HG02588 (cell line): ENCODE results near the gene BMP7.

Experiments
- ATAC-seq: cut with Tn5 transposase; IDR thresholded peaks from one replicate; pipeline ENCODE4 v1.9.1; 2021; ENCODE audit warnings: mild to moderate bottlenecking, moderate library complexity; ENCODE audit not compliant: unreplicated experiment

Gene BMP7

GRCh38 chr20:57266291-57267157, at the start of gene BMP7:
Gene BMP7, minus strand, starts transcription at chr20:57266641. Its CDS starts 519 bp downstream, at chr20:57266122.
- no peak for ATAC-seq

GRCh38 chr20:57315976-57316480, 49.6 kb upstream of the BMP7 start:
- no peak for ATAC-seq

- no peak for ATAC-seq
Measured at GRCh38 chr20:57315083-57315975, 48.9 kb upstream of the BMP7 start.

- no peak for ATAC-seq
Measured at GRCh38 chr20:57313951-57314350, 47.5 kb upstream of the BMP7 start.

GRCh38 chr20:57313230-57313629, 46.8 kb upstream of the BMP7 start:
- ATAC-seq: no peak

- ATAC-seq: no peak
Measured at GRCh38 chr20:57312138-57312537, 45.7 kb upstream of the BMP7 start.

GRCh38 chr20:57310821-57311514, 44.5 kb upstream of the BMP7 start:
- no peak for ATAC-seq

- no peak for ATAC-seq
Measured at GRCh38 chr20:57309544-57310115, 43.2 kb upstream of the BMP7 start.

GRCh38 chr20:57308451-57309271, 42.2 kb upstream of the BMP7 start:
- ATAC-seq: no peak

GRCh38 chr20:57306747-57307146, 40.3 kb upstream of the BMP7 start:
- ATAC-seq: no peak

- ATAC-seq: no peak
Measured at GRCh38 chr20:57301026-57301425, 34.6 kb upstream of the BMP7 start.

GRCh38 chr20:57298457-57298856, 32.0 kb upstream of the BMP7 start:
- ATAC-seq: no peak

GRCh38 chr20:57294550-57294949, 28.1 kb upstream of the BMP7 start:
- no peak for ATAC-seq

- ATAC-seq: no peak
Measured at GRCh38 chr20:57293995-57294394, 27.6 kb upstream of the BMP7 start.

GRCh38 chr20:57292611-57293010, 26.2 kb upstream of the BMP7 start:
- ATAC-seq: no peak

GRCh38 chr20:57291694-57292093, 25.3 kb upstream of the BMP7 start:
- no peak for ATAC-seq

- no peak for ATAC-seq
Measured at GRCh38 chr20:57291003-57291402, 24.6 kb upstream of the BMP7 start.

GRCh38 chr20:57290178-57290484, 23.7 kb upstream of the BMP7 start:
- no peak for ATAC-seq

- ATAC-seq: no peak
Measured at GRCh38 chr20:57289391-57290177, 23.1 kb upstream of the BMP7 start.
